GM12878 (cell line): Measurements from ENCODE around the gene WWP2.

Experiments used
- CEBPB ChIP-seq, 2 experiments: fragments of 150-350 bp in 1 of 2; IDR thresholded peaks; 2 replicates each; pipeline ENCODE4 v1.6.1; 2012 to 2014; ENCODE audit warnings: low read depth in 2 of 2, low read length in 2 of 2, borderline replicate concordance in 1 of 2, inconsistent platforms in 1 of 2
- CHD1 ChIP-seq: IDR thresholded peaks from 2 replicates; pipeline ENCODE4 v1.6.1; 2012; ENCODE audit warnings: low read depth, low read length, improper control_type of control experiment
- CHD4 ChIP-seq: fragments of 200-600 bp; sonication (generic); IDR thresholded peaks from 2 replicates; pipeline ENCODE4 v1.6.1; 2016; ENCODE audit warnings: mild to moderate bottlenecking
- CREM ChIP-seq: IDR thresholded peaks from 2 replicates; pipeline ENCODE4 v1.6.1; 2014; ENCODE audit warnings: antibody characterized with exemption, low read depth
- CTCF ChIP-seq, 3 experiments: IDR thresholded peaks in 2 of 3; conservative IDR thresholded peaks in 1 of 3; 2 replicates each; pipeline ENCODE4 v1.5.1; 2011; ENCODE audit warnings: low read depth in 3 of 3, low read length in 3 of 3, mild to moderate bottlenecking in 3 of 3, control low read depth in 2 of 3, moderate library complexity in 2 of 3, inconsistent platforms in 1 of 3, mixed read lengths in 1 of 3; ENCODE audit not compliant: control insufficient read depth in 2 of 3, insufficient read depth in 1 of 3; ENCODE audit errors: extremely low read depth in 1 of 3
- E2F4 ChIP-seq: IDR thresholded peaks from 2 replicates; pipeline ENCODE4 v1.6.1; 2012; ENCODE audit warnings: low read depth, low read length, improper control_type of control experiment
- EZH2 ChIP-seq: IDR thresholded peaks from 2 replicates; pipeline ENCODE4 v1.6.1; 2012; ENCODE audit warnings: low read depth, mild to moderate bottlenecking, control low read depth, inconsistent platforms, low read length, borderline replicate concordance; ENCODE audit not compliant: control insufficient read depth
- FOS ChIP-seq: IDR thresholded peaks from 3 replicates; pipeline ENCODE4 v1.6.1; 2011; ENCODE audit warnings: borderline replicate concordance; ENCODE audit not compliant: insufficient read length; ENCODE audit errors: extremely low read depth
- NR2C1 ChIP-seq: fragments of 450-650 bp; IDR thresholded peaks from 2 replicates; pipeline ENCODE4 v1.6.1; 2017; ENCODE audit warnings: antibody characterized with exemption, mild to moderate bottlenecking, moderate library complexity
- REST ChIP-seq: IDR thresholded peaks from 2 replicates; pipeline ENCODE4 v1.6.1; 2012; ENCODE audit warnings: mild to moderate bottlenecking, low read depth, low read length
- ZNF274 ChIP-seq: IDR thresholded peaks from one replicate; pipeline ENCODE4 v1.8.0; 2011; ENCODE audit not compliant: insufficient read length, insufficient read depth
- TF ChIP-seq, protein P1 (sequence below): IDR thresholded peaks from 2 replicates; pipeline ENCODE4 v1.6.1; 2012; ENCODE audit warnings: low read depth, low read length, improper control_type of control experiment
- TF ChIP-seq, protein P2 (sequence below): IDR thresholded peaks from 2 replicates; pipeline ENCODE4 v1.6.1; 2011; ENCODE audit warnings: low read depth, low read length, improper control_type of control experiment, borderline replicate concordance

DNA sequence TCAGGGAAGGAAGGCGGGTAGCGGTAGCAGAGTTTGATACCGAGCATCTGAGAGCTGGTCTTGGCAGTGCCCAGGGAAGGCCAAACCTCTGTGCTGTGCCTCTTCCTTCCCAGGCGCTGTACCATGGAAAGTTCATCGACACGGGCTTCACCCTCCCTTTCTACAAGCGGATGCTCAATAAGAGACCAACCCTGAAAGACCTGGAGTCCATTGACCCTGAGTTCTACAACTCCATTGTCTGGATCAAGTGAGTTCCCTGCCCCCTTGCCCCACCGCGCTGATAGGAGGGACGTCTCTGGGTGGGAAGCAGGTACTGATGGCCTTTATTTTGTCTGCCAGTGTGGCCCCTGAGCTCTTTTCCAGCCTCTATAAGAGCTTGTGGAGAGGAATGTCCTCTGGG is 173.6 kb downstream of the WWP2 start:
- TF ChIP-seq FOS (no peak), CEBPB (IDR thresholded peaks at IDR 0.05; ENCODE audit: borderline replicate concordance in 1 of 2, low read depth in 2 of 2, low read length in 2 of 2) (no peak), CTCF (IDR thresholded peaks at IDR 0.05 in 2 of 3, conservative IDR thresholded peaks at IDR 0.05 in 1 of 3; ENCODE audit: control insufficient read depth in 2 of 3, extremely low read depth in 1 of 3, insufficient read depth in 1 of 3, low read depth in 3 of 3, low read length in 3 of 3) (no peak), CREM (no peak), ZNF274 (no peak), CHD4 (no peak), CHD1 (no peak), EZH2 (no peak), E2F4 (no peak), NR2C1 (no peak), REST (no peak)
- TF ChIP-seq, protein P1, sequence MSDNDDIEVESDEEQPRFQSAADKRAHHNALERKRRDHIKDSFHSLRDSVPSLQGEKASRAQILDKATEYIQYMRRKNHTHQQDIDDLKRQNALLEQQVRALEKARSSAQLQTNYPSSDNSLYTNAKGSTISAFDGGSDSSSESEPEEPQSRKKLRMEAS = no peak
- TF ChIP-seq, protein P2, sequence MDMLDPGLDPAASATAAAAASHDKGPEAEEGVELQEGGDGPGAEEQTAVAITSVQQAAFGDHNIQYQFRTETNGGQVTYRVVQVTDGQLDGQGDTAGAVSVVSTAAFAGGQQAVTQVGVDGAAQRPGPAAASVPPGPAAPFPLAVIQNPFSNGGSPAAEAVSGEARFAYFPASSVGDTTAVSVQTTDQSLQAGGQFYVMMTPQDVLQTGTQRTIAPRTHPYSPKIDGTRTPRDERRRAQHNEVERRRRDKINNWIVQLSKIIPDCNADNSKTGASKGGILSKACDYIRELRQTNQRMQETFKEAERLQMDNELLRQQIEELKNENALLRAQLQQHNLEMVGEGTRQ = no peak
